Measurements from ENCODE around the gene KLK11. TPM values are rescaled to one million over a fixed set of nuclear protein-coding genes. Genes with fewer than 3 reads are reported as not detected.

KLK11 gene
- total and polyA plus RNA-seq, 2 of the 8 experiments (the other 6 are each of a cell fraction or from before 2014, with no cell fraction given), result 0.45 TPM; not detected in 1

DNA sequence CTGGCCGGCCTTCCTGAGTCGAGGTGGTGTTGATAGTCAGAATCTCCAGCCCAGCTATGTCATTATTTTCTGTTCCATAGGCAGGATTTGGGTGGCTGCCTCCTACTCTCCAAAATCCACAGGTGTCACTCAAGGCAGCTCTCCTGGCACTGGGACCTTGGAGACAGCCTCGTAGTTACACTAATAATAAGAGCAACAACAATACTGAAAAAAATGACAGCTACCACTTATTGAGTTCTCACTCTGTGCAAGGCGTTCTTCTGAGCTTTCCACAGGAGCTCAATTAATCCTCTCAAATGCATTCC, 20.6 kb upstream of the KLK11 start:
- Histone ChIP-seq H3K4ac (replicated peaks; ENCODE audit: insufficient read length, low read depth, low read length) (peak overlapping the region; percentile 41), H3K9me3 (ENCODE audit: insufficient read depth in 2 of 2, low read depth in 1 of 2, low read length in 1 of 2) (peaks cover 0 to 2% of the 10 kb centered on the region in 2 experiments; a peak in 1 of 4 replicates), H3K18ac (ENCODE audit: extremely low read depth, low read length) (peak overlapping the region; percentile 88), H3K79me1 (ENCODE audit: low read depth, low read length) (no peaks in the 10 kb centered on the region), H2BK20ac (ENCODE audit: low read length) (0 out of 2 replicates have a peak overlapping the region, but pooled peaks have one; percentile 34), H2BK12ac (ENCODE audit: low read depth, low read length) (peak overlapping the region; percentile 84; the same call in 1 of the 2 replicates), H4K91ac (replicated peaks; ENCODE audit: insufficient read length, low read length) (peak overlapping the region; percentile 92), H2BK5ac (ENCODE audit: low read depth, low read length) (peak overlapping the region; percentile 76; the same call in 1 of the 2 replicates), H3K4me2 (ENCODE audit: insufficient read depth in 1 of 2, low read depth in 2 of 2, low read length in 2 of 2) (peak overlapping the region; percentile 53 to 76), H3K27ac (ENCODE audit: low read depth, low read length) (peak overlapping the region; percentile 5; the same call in 1 of the 2 replicates), H4K5ac (ENCODE audit: insufficient read length, low read depth, low read length) (peak overlapping the region; percentile 78), H2AK5ac (ENCODE audit: low read depth, low read length) (0 out of 2 replicates have a peak overlapping the region, but pooled peaks have one; percentile 10), H3K4me3 (ENCODE audit: extremely low read depth in 1 of 4, insufficient read depth in 2 of 4, low read depth in 3 of 4, low read length in 4 of 4) (peak overlapping the region in 2 of 4 experiments; percentile 12 to 38; a peak in 2 of 8 replicates), H2BK15ac (ENCODE audit: low read length) (0 out of 2 replicates have a peak overlapping the region, but pooled peaks have one; percentile 21), H3K9ac (replicated peaks in 1 of 4; ENCODE audit: extremely low read depth in 1 of 4, low read depth in 3 of 4, low read length in 3 of 4) (no peak overlapping the region; a peak in 3 of 7 replicates), H3K23ac (ENCODE audit: insufficient read length) (no peak overlapping the region), H4K8ac (ENCODE audit: extremely low read depth, insufficient read depth, low read length) (no peak overlapping the region), H4K20me1 (replicated peaks in 1 of 2; ENCODE audit: control insufficient read depth in 1 of 2, insufficient read depth in 2 of 2, low read length in 2 of 2) (no peaks in the 10 kb centered on the region), H3K23me2 (ENCODE audit: low read depth, low read length) (no peaks in the 10 kb centered on the region; the same call in 1 of the 2 replicates), H3K79me2 (ENCODE audit: control insufficient read depth in 1 of 2, insufficient read depth in 2 of 2, low read length in 2 of 2) (no peaks in the 10 kb centered on the region), H3K36me3 (ENCODE audit: control insufficient read depth in 2 of 4, insufficient read depth in 4 of 4, low read length in 3 of 4) (no peaks in the 10 kb centered on the region), H2AFZ (ENCODE audit: low read length) (no peak overlapping the region), H2BK120ac (replicated peaks; ENCODE audit: low read depth, low read length) (peak overlapping the region; percentile 68), H3K14ac (ENCODE audit: insufficient read length) (no peak overlapping the region), H3K27me3 (replicated peaks in 1 of 4; ENCODE audit: control insufficient read depth in 3 of 4, extremely low read depth in 1 of 4, insufficient read depth in 3 of 4, low read length in 3 of 4) (no peaks in the 10 kb centered on the region), H3K56ac (replicated peaks; ENCODE audit: insufficient read length, low read depth, low read length) (peak overlapping the region; percentile 17), H3K4me1 (replicated peaks in 1 of 4; ENCODE audit: control insufficient read depth in 3 of 4, insufficient read depth in 4 of 4, low read length in 3 of 4) (peaks cover 0 to 15% (median 7%) of the 10 kb centered on the region in 4 experiments; a peak in 4 of 7 replicates)
- POLR2A ChIA-PET (ENCODE audit: partially characterized antibody), result interaction anchor here (0.6 to 1.0 kb wide), 4 partner anchors 9 to 30 kb away, joined by 3 to 5 read pairs (median 4); no protein-coding TSS in a partner anchor
- CTCF ChIA-PET (ENCODE audit: partially characterized antibody), result interaction anchor here (1.0 to 6.7 kb wide), 5 partner anchors 20 to 52 kb away, joined by 3 to 54 read pairs (median 4); partner anchors contain the start of gene KLK10
- WGBS, 2 experiments (ENCODE audit: extremely low coverage in 1 of 2, insufficient coverage in 1 of 2, insufficient read length in 1 of 2, insufficient replicate concordance in 2 of 2, low coverage in 1 of 2, low lambda C conversion rate in 2 of 2, missing lambda C conversion rate in 1 of 2), result 15% methylated on average over 4 of the region's 4 CpGs; no CpG with 5 or more reads in 1 of the 2 experiments
- DNase-seq (ENCODE audit: low read depth in 1 of 2, low spot score in 2 of 2) (no peak), FAIRE-seq (no peak)
- TF ChIP-seq CBX8 (IDR thresholded peaks at IDR 0.05; ENCODE audit: borderline replicate concordance, low read depth, low read length) (no peak), JUND (IDR thresholded peaks at IDR 0.05; ENCODE audit: low read length) (no peak), POLR2A (IDR thresholded peaks at IDR 0.05; ENCODE audit: control extremely low read depth in 1 of 2, low read depth in 2 of 2, low read length in 2 of 2) (peak in 1 of 2 experiments; percentile 39; a peak in 1 of 3 replicates), RFX5 (IDR thresholded peaks at IDR 0.05; ENCODE audit: borderline replicate concordance, low read depth, low read length) (no peak), POLR2AphosphoS5 (IDR thresholded peaks at IDR 0.05; ENCODE audit: low read depth, low read length) (peak; percentile 41; the same call in 1 of the 2 replicates), CHD1 (IDR thresholded peaks at IDR 0.05; ENCODE audit: low read depth, low read length) (no peak), ASH2L (IDR thresholded peaks at IDR 0.05; ENCODE audit: low read length) (peak; percentile 68)

All from H1 (cell line).